HG02943 (cell line): ENCODE measurements around the gene SLC22A23.

ENCODE experiments used
- ATAC-seq: cut with Tn5 transposase; IDR thresholded peaks from one replicate; pipeline ENCODE4 v1.9.1; 2021; ENCODE audit warnings: mild to moderate bottlenecking, low read depth, moderate library complexity; ENCODE audit not compliant: unreplicated experiment

Gene SLC22A23

DNA sequence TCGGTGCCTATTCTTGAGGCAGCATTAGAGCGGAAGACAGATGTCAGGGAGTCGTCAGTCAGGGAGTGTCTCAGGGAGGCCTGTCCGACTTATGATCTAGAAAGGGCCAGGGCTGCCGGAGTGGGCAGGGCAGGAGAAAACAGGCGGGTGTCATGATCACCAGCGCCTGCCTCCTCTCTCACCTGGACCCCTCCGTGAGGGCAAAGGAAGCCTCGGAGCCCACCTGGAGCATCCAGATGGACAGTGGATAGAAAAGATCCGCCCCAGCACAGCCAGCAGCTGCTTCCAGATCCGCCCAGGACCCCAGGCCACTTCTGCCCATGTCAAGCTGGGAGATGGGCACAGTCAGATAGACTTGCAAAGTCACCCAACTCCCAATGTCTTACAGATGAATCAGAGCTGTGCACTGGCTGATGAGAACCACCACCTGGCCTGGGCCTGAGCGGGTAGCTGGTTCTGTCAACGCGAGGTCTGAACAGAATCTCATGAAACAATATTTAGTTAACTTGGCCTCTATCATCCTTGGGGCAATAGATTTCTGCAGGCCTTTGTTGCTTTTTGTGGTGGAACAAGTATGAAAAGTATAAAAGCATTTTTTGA lies 175.9 kb downstream of the SLC22A23 start:
- no peak for ATAC-seq

DNA sequence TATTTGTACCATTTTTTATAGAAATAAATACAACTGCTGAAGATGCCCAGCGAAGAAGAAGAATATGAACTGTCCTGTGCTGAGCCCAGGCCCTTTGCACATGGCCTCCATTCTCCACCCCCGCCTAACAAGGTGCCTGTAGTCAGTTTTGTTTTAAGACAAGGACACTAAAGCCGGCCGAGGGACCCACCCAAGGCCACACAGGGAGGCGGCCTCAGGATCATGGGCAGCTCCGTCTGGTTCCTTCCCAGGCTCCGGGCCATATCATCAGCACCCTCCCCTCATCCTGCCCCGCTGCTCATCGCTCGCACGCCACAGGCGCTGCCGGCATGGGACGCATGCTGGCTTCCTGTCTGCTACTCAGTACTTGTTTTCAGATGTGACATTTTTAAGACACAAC lies 176.8 kb downstream of the SLC22A23 start:
- no peak for ATAC-seq

DNA sequence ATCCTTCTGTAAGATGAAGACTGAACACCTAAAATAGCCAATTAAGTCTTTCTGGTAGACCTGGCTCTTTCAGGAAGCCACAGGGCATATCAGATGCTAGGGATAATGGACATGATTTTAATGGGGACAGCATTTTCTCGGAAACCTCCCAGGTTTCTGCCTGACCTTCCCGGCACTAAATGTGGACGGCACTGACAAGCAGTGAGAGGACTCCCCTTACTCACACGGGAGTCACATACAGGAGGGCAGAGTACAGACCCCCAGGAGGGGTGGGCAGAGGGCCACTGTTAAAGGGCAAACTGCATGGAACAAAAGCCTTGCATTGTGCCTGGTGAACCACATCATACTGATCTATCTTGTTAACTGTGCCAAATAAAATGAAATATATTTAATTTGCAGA lies 178.2 kb downstream of the SLC22A23 start:
- ATAC-seq, result no peak

DNA sequence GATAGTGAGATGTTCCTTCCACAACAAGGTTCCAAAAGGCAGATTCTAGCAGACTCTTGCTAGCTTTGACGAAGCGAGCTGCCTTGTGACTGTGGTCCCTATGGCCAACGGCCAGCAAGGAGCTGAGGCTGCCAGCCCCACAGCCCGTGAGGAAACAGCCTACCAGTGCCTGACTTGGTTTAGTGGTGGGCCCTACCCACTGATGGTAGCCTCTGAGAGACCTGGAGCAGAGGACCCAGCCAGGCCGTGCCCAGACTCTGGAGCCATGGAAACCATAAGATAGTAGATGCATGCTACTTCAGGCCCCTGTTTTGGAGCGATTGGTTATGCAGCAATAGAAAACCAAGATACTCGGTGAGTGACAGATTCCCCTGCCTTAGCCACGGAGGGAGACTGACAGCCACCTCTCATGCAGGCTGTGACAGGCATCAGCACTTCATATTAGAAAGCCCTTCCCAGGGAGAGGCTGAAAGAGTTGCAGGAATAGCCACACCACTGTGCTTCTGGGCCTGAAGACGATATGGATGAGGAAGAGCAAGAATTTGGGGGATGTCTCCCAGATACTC lies 178.9 kb downstream of the SLC22A23 start:
- ATAC-seq, result no peak

DNA sequence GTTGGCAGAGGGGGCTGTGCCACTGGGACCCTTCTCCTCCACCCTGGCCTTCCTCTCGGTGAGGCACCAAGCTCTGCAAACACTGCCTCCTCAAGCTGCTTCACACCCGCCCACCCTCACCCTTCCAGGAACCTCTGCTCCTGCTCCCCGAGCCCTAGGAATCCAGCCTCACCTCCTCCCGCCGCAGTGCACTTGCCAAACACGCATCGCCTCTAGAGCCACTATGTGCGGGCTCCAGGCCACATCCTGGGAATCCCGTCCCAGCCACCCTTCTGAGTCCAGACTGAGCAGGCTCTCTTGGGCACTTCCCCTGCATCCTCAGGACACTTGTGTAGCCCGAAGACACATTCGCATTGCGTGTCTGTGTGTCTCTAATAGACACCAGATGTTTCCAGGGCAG lies 179.6 kb downstream of the SLC22A23 start:
- ATAC-seq, result no peak

DNA sequence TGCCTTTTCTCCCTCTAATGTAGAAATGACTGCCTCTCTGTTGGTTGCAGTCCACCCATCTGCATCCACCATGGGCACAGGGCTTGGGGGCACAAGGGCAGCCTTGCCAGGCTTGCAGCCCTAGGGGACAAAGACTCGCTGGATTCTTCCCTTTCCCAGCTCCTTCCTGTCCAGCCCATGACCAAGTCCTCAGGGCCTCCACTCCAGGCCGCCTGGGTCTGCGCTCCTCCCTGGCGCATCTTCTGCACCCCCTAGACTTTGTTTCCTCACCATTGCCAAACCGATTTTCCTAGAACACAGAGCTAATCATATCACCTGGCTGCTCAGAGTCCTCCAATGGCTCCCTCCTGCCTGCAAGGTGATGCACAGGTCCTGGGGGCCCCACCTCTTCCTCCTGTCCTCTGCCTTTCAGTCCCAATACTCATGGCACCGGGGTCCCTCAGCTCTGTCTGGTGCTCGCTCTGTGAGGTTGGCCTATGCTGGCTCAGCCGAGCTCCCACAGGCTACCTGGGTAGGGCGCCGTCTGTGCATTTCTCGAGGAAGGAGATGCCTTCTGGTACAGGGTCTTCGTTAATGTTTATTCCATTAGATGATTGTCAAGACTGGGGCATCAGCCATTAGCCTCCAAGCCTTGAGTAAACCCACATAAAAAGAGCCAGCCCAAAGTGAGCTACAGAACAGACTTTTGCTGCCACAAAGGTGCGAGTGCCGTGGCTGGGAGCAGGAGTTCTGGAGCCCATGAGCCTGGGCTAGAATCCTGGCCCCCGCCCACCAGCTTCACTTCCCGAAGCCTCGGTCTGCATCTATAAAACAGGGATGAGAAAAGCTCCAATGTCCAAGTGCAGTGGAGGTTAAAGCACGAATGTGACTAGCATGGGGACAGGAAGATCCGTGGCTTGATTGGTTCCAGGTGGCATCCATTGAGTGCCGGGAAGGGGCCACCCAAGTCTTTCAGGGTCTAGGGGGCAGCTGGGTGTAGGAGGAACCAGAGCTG lies 180.4 kb downstream of the SLC22A23 start:
- ATAC-seq, result no peak

DNA sequence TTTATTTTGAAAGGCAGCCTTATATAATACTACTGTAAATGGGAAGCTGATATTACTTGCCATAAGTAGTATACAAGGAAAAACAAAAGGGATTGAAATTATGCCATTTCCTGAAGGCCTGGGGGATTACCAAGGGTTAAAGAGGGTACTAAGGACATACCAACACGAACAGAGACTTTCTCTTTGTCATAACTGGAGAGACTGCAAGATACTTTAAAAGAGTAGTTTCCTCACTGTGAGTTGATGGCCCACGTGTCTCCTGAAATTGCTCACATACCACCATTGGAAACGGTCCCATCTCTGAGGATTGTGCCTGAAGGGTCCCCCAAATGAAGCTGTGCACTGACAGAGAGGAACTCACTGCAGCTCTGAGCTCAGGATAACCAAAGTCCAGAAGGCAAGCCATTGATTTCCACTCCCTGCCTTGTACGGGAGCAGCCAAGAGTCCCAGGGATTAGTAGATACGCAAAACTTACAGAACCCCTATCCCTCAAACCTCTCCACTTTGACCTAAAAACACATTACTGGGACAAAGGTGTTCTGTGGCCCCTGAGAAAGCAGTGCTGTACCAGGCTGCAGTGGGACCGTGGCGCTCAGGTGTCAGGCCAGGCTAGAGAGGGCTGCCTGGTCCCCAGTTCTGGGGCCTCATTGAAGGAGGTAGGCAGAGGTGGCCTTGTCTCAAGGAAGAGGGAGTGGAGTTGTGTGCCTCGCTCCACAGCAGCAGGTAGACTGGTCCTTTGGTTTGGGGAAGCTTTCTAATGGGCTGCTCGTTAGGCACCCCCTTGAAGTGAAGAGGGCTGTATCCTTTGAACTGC lies 182.9 kb downstream of the SLC22A23 start:
- no peak for ATAC-seq

DNA sequence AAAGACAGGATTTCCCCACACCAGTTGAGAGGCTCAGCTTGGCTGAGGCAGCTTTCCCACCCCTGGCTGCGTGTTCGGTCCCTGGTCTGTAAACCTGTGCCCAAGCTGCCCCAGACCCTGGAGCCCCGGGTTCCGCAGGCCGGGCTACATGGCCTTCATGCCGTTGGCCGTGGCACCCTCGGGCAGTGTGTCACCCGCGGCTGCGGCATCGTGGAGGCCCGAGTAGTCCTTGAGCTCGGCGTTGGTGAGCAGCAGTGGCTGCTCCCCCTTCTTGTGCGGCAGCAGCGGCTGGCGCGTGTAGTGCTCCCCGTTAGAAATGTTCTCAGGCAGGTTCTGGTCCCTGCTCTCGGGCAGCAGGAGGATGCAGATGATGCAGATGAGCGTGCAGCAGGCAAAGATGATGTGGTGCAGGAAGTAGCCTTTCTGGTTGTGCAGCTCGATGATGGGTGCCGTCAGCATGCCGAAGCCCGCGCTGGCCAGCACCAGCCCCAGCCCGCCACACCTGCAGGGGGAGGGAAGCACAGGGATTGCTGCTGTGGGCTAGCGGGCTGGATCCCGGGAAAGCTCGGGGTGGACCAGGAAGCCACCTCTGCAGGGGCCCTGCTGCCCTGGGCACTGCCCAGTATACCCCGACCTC lies 183.8 kb downstream of the SLC22A23 start:
- no peak for ATAC-seq

DNA sequence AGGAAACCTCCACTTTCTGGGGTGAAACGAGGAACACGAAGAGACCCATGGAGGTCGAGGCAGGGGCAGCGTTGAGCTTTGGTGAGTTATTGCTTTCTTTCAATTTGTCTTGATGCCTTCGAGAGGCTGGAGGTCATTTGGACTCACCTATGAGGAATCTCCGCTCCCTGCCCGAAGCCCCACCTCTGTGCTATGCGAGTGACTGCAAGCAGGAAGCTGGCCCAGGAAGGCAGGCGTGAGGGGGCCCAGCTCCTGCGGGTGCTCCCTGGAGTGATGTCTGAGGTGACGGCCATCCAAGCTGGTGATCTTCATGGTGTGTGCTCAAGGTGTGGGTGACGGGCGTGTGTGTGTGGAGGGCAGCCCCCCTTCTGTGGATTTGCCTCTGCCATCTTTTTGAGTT lies 185.1 kb downstream of the SLC22A23 start:
- no peak for ATAC-seq

DNA sequence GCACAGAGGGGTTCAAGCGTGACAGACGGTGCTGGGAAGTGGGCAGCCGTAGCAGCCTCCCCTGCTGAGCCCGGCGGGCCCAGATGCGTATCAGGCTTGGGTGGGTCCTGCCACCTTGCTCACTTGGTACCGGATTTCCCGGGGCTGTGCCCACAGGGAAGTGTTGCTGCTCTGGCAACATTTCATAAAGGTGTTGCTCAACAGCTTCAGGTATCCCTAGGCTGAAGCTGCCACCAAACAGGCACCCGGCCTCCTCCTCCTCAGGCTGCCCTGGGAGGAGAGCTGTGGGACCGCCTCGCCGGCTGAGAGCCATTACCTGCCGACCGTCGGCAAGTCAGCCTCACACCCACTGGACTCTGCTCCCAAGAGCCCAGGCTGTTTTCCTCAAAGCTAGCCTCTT lies 186.6 kb downstream of the SLC22A23 start:
- ATAC-seq, result no peak

DNA sequence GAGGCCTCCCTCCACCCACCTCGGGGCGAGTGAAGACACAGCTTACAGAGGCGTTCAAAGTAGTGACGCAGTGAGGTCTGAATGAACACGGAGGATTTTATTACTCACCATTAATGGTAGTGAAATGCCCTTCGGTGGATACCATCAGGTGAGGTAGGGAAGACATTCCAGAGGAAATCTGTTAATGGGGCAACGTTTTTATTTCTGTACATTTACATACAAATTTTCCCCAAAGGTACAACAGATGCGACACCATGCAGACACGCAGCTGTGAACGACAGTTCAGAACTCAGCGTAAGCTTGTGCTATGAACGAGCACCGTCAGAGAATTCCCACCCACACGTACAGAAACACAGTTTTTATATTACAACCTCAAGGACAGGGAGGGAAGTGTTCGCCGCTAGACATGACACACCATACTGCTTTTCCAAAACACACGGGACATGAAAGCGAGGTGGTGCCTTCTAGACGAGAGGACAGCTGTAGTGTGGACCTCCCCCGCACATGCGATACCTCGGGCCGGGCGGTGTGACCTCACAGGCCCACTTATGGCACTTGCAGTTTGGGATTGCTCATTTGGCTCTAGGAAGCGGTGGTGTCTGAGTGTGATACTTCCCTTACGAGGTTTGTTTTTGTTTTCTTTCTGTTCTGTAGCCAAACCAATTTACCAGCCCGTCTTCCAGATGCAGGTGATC lies 187.4 kb downstream of the SLC22A23 start:
- ATAC-seq, result no peak

DNA sequence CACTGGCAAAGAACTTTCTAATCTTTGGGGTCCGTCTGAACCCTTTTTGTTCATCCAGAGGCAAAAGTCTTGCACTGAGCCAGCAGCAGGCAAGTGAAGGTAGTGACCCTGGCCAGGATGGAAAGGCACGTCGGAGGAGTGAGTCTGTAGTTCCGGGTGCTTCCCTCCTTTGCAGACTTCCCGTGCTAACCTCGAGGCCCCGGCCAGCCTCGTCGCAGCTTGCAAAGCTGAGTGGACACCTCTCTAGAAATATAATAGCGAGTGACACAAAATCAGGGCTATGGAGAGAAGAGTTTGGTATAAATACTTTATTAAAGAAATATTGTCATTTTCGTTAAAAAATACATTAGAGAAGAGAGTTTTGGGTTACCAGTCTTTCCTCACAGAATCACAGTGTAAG lies 188.2 kb downstream of the SLC22A23 start:
- no peak for ATAC-seq

DNA sequence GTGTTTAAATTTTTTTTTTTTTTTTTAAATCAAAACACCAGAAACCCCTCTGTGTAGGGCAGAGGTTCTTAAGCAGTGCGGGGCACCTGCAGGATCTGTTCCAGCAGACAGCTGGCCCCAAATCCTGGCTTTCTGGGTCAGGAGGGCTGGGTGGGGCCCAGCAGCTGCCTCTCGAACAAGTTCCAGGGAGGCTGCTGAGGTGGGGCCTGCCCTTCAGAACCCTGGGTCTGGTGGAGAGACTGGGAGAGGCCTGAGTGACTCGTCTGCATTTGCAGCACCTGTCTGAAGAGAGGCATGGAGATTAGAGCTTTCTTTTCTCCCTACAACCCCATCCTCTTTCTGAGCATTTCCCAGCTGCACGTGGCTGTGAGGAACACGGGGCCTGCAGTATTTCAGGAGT lies 189.7 kb downstream of the SLC22A23 start:
- ATAC-seq, result no peak

DNA sequence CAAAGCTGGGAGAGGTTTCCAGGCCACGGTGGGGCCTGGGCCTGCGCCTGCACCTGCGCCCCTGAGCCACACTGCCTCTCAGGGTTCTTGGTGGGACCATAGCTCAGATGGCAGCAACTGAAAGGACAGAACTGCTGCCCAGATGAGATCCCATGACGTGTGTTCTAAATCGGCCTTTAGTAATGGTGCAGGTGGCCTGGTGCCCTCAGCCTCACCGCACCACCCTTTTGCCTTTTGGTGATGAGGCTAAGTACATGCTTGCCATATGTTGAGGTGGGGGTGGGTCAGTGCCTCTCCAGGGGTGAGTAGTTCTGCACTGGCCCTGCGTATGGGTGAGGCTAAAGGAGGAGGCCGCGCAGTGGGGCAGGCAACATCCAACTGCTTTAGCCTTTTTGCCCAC lies 190.7 kb downstream of the SLC22A23 start:
- no peak for ATAC-seq

DNA sequence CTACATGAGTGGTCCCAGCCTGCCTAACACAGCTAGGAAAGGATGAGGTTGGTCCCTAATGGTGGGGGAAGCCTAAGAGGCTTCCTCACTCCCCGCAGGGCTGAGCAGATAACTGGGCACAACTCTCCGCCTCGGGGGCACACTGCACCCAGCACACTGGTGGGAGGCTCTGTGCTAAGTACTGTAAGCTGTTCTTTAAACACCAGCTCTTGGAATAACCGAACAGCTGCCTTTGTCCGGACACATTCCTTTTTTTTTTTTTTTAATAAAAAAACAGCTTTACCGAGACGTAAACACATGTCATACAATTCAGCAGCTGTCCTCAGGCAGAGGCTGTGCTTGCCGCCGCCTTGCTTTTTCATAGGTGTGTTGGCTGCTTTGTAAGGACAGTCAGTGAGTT lies 191.2 kb downstream of the SLC22A23 start:
- ATAC-seq, result no peak

DNA sequence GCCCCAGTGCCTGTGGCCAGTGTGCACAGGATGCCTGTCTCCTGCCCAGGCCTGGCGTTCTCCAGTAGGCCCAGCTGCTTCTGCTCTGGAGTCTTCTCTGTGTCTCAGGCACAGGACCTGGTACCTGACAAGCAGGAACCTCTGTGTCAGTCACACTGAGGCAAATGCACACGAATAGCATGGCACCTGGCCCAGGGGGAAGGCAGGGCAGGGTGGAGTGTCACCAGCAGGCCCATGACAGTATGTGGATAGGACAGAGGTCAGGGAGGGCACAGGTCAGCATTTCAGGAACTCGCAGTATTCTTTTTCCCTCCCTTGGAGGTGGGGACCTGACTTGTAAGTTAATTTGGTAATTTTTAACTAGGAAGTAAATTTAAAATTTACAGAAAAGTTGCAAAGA lies 192.5 kb downstream of the SLC22A23 start:
- no peak for ATAC-seq

DNA sequence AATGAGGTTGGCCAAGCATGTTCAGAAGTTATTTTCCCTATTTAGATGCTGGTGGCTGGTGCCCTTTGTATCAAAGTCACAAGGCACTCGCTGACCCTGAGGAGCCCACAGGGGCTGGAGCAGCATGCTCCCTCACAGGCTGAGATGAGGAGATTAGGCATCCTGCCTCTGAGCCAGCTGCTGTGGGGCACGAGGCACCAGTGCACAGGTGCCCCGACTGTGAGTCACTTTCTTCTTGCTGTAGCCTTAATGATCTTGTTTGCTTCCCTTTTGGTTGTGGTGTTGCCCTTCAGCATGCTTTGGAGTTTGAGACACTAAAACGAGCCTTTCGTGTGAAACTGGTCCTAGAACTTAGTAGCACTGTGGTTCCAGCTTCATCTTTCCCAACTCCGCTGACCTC lies 193.8 kb downstream of the SLC22A23 start:
- ATAC-seq, result no peak

DNA sequence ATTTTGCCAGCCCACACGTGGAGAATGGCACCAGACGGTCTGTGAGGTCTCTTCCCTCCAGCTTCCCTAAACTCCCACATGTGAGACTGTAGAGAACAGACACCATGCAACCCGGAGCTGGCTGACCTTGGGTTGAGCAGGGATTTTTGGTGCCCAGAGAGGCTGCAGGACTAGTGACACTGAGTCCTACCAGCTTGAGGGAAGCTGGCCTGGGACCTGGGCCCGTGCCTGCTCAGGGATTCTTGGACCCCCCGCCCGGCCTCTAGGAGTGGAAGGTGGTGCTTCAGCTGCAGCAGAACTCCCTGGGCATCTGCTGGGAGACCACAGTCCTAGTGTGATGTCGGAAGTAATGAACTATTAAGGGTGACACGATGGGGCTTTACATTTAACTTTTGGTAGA lies 194.9 kb downstream of the SLC22A23 start:
- no peak for ATAC-seq

DNA sequence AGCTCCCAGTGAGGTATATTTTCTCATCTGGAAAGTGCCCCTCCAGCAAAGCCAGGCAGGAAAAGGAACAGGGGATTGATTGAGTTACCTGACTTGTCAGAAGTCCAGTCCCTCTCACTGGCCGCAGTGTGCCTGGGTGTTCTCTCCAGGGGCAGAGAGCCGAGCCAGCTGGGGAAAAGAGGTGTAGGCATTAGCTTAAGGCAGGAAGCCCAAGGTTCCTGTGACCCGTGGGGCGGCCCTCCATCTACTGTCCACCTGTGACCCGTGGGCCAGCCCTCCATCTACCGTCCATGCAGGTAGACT lies 195.4 kb downstream of the SLC22A23 start:
- ATAC-seq, result no peak
